HUDEP-2 (cell line): ENCODE measurements around the gene HERPUD1.
"Not testable (repeated sequence)": the region's sequence is repeated elsewhere in the genome, so short reads cannot be mapped to it uniquely, and the experiment has no call there.

Source experiments
- DNase-seq, 76 experiments: peaks; one replicate each; lab custom pipeline; 2025; ENCODE audit not compliant: unreplicated experiment in 76 of 76; lab: John Stamatoyannopoulos, UW

The HERPUD1 gene, protein sequence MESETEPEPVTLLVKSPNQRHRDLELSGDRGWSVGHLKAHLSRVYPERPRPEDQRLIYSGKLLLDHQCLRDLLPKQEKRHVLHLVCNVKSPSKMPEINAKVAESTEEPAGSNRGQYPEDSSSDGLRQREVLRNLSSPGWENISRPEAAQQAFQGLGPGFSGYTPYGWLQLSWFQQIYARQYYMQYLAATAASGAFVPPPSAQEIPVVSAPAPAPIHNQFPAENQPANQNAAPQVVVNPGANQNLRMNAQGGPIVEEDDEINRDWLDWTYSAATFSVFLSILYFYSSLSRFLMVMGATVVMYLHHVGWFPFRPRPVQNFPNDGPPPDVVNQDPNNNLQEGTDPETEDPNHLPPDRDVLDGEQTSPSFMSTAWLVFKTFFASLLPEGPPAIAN

DNA sequence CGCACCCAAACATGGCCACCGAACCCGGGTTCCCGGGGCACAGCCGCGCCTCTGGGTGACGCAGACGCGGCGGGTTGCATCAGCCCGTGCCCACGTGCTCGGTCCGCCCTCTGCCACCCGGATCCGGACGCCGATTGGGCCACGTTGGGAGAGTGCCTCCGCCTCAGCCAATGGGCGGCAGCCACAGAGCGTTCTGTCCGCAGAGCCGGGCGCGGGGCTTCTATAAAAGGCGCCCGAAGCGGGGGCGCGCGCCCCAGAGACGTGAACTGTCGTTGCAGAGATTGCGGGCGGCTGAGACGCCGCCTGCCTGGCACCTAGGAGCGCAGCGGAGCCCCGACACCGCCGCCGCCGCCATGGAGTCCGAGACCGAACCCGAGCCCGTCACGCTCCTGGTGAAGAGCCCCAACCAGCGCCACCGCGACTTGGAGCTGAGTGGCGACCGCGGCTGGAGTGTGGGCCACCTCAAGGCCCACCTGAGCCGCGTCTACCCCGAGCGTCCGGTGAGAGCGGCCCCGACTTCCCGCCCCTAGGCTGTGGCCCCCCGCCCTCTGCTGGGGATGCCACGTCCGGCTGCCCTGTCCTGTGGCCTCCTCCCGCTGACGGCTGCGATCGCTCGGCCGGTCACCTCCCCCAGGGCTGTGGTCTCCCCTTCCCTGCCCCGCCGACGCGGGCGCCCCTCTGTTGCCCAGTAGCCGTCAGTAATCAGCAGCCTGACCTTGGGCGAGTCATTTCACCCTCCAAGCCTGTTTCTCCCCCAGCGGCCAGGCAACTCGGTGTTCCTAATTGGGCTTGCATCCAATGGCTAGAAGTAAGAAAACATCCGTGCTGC, at the start of gene HERPUD1:
HERPUD1 (plus strand) TSS at position 251 of the 829 bp plus-strand sequence; CDS start at position 354, 103 bp downstream.
- peak in 75 of 76 experiments; percentile 58 to 98 (median 95) for DNase-seq

DNA sequence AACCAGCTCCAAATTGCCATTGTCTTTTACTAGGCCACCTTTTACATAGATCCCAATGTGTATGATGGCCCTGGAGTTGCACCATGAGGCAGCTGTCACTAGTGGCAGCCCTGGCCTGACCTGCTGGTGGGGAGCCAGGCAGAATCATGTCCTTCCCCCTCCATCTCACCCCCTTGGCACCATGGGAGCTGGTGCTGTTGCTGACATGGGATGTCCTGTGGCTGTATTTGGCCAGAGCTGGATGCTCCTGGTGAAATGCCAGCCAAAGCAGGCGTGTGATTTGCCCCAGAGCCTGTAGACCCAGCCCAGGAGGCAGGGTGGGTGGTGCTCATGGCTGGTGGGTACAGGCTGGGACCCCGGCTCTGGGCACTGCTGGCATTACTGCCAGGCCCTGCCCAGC, 48.4 kb upstream of the HERPUD1 start:
- DNase-seq = no peak

DNA sequence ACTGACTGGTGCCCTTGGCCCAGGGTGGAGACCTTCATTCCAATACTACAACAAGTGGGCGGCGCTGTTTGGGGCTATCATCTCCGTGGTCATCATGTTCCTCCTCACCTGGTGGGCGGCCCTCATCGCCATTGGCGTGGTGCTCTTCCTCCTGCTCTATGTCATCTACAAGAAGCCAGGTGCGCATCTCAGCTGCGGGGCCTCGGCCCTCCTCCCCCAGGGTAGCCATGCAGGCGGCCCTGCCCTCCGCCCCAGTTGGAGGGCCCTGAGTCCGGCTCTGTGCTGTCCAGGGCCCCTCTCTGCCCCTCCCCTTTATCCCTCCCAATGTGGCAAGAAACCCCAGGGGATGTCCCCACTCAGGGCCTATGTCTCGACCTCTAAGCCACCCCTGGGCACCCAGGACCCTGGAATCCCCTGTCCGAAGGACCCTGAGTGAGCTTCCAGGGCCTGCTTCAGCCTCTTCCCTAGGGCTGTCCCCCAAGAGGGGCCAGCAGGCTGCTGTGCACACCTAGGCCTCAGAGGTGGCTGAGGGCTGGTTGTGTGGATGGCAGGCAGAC, 47.8 kb upstream of the HERPUD1 start:
- no peak for DNase-seq

DNA sequence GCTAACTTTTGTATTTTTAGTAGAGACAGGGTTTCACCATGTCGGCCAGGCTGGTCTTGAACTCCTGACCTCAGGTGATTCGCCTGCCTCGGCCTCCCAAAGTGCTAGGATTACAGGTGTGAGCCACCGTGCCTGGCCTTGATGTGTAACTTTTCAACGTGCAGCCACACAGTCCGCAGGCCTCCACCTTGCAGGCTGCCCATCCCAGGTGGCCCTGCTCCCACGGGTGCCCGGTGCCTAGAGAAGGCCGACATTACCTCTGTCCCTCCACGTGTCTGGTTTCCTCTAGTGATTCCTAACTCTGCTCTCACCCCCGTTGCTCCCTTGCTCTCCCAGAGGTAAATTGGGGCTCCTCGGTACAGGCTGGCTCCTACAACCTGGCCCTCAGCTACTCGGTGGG, 47.0 kb upstream of the HERPUD1 start:
- DNase-seq = not testable (repeated sequence)

DNA sequence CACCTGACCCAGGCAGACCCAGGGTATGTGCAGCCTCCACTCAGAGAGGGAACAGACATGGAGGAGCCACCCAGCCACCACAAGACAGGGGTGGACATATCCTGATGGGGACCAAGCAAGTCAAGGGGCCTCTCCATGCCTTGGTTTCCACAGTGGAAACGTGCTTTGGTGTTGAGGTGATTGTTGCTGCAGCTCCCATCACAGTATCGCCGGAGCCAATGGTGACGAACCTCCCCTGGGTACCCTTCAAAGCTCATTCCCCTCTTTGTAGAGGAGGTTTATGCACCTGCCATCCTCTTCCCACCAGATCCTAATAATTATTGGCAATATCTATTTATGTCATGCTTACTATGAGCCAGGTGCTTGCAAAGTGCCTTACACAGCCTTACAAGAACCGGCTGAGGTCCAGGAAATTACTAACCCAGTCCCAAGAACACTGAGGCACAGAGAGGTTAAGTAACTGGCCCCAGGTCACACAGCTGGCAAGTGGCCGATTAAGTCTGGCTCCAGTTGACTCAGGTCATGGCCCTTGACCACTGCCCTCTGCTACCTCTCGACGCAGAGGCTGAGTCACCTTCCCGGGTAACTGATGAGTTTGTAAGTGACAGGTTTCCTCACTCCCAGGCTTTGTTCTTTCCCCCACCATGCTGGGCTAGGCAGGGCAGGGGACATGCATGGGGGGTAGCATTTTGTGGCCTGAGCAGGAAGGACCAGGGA, 46.3 kb upstream of the HERPUD1 start:
- DNase-seq = no peak

DNA sequence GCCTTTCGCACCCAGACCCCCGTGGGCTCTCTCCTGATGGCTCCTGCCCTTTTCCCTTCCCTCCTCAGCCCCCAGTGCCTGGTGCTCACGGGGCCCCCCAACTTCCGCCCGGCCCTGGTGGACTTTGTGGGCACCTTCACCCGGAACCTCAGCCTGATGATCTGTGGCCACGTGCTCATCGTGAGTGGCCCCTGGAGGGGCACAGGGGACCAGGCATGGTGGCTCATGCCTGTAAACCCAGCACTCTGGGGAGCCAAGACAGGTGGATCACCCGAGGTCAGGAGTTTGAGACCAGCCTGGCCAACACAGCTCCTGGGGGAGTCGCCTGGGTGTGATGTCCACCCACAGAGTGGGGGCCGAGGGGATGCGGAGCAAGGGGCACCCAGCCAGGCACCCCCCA, 45.6 kb upstream of the HERPUD1 start:
- no peak for DNase-seq

DNA sequence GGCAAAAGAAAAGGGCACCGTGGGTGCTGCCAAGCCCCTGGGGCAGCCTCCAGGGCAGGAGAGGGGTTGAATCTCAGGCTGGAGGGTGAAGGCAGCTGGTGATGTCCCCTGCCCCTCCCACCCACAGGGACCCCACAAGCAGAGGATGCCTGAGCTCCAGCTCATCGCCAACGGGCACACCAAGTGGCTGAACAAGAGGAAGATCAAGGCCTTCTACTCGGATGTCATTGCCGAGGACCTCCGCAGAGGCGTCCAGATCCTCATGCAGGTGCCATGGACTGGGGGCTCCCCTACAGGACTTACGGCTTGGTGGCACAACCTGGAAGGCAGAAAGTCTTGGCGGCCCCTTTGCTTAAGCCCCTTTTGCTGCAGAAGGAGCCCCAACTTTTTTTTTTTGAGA, 45.1 kb upstream of the HERPUD1 start:
- no peak for DNase-seq

DNA sequence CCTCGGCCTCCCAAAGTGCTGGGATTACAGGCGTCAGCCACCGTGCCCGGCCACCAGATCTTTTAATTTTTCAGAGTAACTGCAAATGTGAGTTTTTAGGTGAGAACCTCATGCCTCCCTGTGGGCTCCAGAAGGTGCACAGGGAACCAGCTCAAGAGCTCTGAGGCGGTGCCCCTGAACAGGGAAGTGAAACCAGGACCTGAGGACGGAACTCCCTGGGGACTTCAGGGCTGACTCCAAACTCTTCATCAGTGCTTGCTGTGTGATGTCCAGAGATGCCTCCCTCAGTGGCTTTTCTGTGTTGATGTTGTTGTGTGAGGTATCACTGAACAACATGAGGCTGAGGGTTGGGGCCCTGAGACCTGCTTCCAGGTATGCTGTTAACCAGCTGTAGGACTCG, 43.1 kb upstream of the HERPUD1 start:
- no peak for DNase-seq

DNA sequence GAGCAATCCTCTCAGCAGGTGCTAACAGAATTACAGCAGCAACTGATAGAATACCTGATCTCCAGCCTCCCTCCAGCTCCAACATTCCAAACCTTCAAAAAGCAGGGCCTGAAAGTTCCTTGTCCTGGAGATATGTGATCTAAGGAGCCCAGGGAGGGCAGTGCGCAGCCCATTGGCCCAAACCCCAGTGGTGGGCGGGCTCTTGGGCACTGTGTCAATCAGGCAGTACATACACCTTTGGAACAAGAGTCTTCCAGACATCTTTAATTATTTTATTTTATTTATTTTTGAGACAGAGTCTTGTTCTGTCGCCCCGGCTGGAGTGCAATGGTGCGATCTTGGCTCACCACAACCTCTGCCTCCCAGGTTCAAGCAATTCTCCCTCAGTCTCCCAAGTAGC, 42.7 kb upstream of the HERPUD1 start:
- no peak for DNase-seq

DNA sequence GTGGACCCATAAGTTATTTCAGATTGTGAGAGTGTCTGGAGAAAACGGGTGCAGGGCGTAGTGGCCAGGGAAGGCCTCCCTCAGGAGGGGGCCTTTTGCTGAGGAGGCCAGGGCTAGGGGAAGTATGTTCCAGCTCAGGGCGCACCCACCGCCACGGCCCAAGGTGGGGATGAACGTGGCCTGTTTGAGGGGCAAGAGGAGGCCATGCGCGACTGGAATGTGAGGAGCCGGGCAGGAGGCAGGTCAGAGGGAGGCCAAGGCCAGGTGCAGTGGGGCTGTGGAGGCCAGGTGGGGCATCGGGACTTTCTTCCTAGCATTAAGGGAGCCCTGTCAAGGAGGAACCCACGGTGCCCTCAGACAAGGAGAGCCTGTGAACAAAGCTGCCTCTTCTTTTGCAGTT, 40.3 kb upstream of the HERPUD1 start:
- DNase-seq = no peak

DNA sequence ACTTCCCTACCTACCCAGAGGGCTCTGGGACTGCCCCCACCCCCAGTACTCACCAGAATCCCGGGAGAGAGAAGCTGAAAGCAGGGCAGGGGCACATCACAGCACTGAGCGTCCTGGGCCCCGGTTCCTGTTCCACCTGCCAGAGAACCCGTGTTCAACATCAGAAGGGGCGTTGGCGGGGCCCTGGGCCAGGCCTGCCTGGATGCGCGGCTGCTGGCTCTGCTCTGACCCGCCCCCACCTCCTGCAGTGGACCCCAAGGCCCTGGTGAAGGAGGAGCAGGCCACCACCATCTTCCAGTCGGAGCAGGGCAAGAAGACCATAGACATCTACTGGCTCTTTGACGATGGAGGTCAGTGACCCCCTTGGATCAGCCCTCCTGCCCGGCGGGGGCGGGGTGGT, 39.2 kb upstream of the HERPUD1 start:
- DNase-seq = no peak

DNA sequence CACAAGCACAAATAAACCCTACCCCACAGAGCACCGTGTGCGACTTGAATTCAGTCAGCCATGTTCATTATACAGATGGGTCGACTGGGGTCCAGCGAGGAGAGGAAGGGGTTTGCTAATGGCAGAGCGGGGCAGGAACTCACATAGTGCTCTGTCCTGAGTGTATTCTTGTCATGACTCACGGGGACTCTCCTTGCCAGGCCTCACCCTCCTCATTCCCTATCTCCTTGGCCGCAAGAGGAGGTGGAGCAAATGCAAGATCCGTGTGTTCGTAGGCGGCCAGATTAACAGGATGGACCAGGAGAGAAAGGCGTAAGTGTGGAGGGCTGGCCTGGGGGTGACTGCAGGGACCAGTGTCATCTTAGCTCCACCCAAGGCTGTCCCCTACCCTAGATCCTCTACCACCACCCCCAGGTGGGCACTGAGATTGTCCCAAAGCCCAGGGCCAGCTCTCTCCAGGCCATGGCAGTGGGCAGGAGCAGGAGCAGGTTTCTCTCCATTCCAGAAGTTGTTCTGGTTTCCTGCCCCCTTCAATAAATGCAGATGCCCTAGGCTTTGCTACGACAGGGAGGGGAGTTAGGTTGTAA, 37.5 kb upstream of the HERPUD1 start:
- no peak for DNase-seq

DNA sequence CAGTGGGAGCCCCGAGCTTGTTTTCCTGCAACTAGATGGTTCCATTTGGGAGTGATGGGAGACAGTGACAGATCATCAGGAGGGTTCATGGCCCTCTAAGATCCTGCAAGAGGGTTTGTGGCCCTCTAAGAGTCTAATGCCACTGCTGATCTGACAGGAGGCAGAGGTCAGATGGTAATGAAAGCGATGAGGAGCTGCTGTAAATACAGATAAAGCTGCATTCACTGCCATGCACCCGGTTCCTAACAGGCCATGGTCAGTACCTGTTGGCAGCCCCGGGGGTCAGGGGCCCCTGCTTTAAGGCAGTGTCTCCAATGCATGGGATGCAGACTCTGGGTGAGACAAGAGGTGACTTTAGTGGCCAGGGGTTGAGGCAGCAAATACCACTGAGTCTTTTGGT, 36.1 kb upstream of the HERPUD1 start:
- no peak for DNase-seq

DNA sequence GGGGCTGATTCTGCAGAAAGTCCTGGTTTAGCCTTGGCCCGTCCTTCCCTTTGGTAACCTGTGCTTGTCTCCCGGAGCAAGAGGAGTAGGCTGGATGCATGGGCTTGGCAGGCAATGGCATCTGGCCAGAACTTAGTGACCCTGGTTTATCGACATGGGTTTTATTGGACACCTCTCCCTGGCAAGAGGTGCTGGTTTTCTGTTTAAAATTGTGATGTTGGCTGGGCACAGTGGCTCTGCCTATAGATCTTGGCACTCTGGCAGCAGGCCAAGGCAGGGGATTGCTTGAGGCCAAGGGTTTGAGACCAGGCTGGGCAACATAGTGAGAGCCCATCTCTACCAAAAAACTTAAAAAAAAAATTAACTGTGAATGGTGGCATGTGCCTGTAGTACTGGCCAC, 35.7 kb upstream of the HERPUD1 start:
- no peak for DNase-seq

DNA sequence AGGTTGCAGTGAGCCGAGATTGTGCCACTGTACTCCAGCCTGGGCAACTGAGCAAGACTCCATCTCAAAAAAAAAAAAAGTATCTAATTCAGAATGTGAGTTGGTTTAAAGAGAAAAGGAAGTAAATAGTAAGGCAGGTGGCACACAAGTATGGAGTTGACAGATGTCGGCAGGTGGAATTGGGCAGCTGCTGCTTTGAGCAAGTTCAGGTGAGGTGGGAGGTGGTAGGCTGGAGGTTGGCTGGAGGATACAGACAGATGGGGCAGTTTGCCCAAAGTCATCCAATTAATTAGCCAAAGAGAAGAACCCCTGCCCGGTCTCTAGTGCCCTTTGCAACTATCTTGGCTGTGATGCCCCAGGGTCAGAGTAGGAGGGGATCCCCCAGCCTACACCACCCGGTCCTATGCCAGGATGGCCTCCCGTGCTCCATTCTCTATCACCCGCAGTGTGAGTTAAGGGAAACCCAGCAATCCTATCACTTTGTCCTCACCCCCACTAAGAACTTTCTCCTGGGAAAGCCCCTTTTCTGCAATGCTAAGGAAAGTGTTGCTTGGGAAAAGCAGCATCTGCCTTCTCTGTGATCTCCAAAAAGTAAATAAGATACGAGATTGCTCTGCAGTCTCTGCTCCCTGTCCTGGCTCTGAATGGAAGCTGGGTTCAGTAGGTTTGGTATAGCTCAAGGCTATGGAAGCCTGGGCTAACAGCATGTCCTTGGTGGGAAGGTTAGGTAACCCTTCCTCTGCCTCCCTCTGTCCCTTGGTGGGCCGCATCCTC, 34.7 kb upstream of the HERPUD1 start:
- DNase-seq = no peak

DNA sequence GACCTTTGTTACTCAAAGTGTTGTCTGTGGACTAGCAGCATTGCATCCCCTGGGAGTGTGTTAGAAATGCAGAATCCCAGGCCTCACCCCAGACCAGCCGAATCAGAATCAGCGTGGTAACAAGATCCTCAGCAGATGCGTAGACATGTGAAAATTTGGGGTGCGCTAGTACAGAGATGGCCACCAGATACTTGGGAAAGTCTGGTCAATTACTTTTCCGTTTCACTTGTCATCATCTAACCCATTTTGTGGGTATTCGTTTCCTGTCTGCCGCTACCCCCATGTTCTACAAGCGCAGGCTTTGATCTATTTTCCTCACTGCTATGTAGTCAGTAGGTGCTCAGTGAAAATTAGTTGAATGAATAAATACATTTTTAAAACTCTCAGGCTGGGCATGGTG, 33.1 kb upstream of the HERPUD1 start:
- no peak for DNase-seq

DNA sequence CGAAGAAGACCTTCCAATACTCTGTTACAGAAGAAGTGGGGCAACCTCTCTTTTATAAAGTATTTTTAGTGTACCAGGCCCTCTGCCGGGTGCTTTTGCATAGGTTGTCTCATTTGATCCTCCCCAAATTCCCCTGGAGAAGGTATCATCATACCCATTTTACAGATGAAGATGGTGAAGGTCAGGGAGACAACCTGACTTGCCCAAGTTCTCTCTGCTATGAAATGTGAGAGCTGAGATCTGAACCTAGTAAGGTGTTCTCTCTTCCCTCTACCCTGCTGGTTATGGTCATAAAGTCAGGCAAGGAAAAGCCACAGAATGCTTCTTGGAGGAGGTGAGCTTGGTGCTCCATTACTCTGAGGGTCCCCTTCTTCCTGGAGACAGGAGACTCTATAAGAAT, 28.1 kb upstream of the HERPUD1 start:
- no peak for DNase-seq

DNA sequence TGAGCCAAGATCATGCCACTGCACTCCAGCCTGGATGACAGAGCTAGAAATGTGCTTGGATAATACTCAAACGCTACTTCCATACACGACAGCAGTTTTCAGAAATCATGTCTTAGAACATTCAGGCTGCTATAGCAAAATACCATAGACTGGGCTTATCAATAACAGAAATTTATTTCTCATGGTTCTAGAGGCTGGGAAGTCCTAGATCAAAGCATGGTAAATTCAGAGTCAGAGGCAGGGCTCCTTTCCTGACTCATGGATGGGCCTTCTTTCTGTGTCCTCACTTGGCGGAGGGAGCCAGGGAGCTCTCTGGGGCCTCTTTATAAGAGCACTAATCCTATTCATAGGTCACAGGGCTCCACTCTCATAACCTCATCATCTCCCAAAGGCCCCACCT, 24.5 kb upstream of the HERPUD1 start:
- DNase-seq = no peak

DNA sequence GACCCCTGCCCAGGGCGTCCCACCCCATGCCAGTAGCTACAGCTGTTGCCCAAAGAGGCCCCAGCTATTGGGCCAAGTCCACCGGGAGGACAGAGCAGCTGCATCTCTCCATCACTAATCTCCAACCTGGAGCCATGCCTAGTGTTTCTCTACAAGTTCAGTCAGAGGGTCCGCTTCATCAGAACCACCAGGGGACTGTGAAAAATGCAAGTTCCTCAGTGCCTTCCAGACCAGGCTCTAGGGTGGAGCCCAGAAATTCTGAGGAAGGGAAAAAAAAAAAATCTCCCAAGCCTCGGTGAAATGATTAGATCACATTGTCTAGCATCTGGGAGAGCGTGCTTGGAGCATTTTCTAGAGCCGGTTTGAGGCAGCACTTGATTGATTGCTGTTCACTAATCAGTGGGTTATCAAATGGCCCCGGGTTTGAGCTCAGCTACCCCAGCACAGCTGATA, 22.4 kb upstream of the HERPUD1 start:
- no peak for DNase-seq

DNA sequence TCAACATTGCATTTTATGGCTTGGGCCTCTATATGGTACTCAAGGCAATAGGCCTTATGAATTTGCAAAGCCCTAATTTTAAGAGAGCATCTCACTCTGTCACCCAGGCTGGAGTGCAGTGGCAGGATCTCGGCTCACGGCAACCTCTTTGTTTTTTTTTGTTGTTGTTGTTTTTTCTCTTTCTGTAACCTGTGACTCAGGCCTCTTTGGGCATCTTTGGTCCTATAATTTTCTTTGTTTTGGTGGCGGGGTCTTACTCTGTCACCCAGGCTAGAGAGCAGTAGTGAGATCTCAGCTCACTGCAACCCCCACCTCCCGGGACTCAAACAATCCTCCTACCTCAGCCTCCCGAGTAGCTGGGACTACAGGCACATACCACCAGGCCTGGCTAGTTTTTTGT, 21.8 kb upstream of the HERPUD1 start:
- DNase-seq = no peak
